T-helper 1 cell treated with Interleukin-12 subunit alpha and Interleukin-12 subunit beta and Interleukin-4 antibody, amounts not matched to agents 30 ng/mL and 1 ng/mL, for 36 hours (primary cell): ENCODE data around the gene PDZRN3. TPM values are rescaled to one million over a fixed set of nuclear protein-coding genes. Genes with fewer than 3 reads are reported as not detected.

Experiments used
- intact Hi-C: fragments of 100-400 bp; cut with micrococcal nuclease; formaldehyde crosslinking; loops from one replicate; pipeline ENCODE4 v1.15.1; 2024
- total RNA-seq: library from RNA; stranded (reverse); gene quantifications from 2 replicates; pipeline ENCODE4 v1.2.3, GENCODE V29; 2022

Gene PDZRN3
- total RNA-seq, 1 donor from 2014 or later: not detected

DNA sequence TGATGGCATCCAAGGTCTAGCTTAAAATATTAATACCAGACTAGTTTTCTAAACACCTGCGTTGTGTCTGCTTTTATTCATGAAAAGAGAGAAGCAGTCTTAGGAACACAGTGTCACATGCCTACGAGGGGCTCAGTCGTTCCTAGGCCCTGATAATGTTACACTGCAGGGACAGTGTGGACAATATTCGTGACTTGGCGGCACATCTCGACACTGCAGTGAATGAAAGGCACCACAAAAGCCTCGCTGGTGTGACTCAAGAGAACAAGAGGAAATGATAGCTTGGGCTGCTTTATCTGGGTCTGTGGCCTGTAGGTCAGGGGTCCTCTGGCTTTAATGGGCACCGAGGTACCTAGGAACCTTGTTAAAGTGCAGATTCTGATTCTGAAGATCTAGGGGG lies 226.7 kb downstream of the PDZRN3 start:
- intact Hi-C loops: no loop called here

DNA sequence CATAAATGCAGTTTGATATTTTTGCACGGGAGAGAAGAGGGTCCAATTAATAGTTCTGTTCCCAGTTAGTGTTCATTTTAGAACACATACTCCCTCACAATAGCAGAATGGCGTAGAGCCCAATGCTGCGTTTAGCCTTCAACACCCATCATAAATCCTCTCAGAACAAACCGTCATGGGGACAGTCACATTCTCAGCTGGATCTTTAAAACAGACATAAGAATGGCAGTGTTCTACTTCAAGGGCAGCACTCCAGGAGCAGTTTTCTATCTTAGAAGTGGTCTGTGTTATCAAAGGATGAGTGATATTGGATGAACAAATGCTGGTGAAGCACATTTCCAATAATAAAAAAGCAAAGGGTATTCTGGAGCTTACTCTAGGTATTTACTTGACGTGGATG lies 230.5 kb downstream of the PDZRN3 start:
- intact Hi-C loops: no loop called here

DNA sequence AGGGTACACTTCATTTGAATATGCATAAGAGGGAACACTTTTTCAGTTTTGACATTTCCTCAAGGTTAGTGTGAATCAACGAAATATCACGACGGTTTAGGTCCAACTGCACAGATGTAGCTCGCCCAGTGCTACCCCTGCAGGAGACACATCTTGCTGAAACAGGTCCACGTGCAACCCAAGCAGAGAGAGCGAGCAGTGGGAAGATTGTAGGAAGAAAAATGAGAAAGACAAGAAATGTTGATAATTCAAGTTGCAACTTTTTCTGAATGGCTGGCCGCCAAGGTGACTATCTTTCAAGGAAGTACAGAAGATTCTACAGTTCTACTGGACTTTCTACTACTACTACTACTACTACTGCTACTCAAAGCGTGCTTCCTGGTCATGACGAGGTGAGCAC lies 231.7 kb downstream of the PDZRN3 start:
- intact Hi-C loops: no loop called here

DNA sequence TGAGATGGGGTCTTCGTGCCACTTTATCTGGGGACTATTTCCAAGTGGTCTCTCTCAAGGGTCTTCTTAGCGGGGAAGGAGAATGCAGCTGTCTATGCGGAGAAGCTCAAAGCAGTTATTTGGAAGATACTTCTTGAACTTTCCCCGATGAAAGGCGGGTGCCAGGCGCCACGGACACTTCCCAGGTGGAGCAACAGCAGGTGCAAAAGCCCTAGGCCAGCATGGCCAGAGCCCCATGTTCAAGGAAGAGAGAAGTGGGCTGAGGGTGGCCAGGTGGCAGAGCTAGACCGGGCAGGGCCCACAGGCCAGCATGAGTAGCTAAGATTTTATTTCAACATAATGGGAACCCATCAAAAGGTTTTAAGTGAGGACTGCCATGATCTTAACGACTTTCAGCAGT lies 232.8 kb downstream of the PDZRN3 start:
- intact Hi-C loops: no loop called here

DNA sequence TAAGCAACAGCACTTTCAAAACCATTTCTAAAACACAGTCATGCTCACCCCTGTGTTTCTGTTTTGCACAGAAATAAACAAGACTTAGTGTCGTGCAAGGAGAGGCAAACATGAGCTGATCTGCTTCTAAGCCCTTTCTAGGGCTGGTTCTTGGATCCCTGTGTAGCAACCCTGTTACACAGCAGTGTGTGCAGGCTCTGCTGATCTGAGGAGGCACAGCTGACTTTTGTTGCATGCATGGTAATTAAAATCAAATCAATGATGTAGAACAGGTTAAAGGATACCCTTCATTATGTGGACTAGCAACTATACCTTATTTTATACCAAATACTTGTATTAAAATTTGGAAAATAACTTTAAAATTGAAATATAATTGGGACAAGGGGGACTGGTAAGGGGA lies 234.8 kb downstream of the PDZRN3 start:
- intact Hi-C loops: no loop called here

DNA sequence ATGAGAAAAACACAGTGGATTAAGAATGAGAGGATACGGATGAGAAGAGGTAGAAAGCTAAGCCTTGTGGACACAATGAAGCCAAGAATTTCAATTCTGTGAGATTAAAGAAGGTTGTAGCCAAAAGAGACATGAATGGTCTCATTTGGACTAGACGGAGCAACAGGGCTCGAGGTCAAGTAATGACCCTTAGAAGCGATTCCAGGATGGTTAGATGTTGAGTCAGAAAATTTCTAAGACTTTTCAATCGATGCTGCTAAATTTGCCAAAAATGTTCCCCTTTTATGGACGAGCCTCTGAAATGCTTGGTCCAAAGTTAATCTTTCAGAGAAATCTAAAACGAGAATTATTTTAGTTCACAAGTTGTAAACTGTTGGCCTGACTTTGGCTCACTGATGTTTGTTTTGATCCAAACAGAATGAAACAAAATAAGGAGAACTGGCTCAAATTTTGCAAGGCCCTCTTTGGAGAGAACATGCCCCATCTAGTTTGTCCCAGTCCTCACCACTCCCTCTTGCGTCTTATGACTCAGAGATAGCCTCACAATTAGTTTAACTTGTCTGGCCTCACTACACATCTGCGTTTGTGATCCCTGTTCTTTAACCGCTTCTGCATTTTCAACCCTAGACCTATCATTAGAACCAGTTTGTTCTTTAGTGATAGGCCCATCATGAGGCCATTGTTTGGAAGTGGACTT lies 235.5 kb downstream of the PDZRN3 start:
- intact Hi-C loops: no loop called here

DNA sequence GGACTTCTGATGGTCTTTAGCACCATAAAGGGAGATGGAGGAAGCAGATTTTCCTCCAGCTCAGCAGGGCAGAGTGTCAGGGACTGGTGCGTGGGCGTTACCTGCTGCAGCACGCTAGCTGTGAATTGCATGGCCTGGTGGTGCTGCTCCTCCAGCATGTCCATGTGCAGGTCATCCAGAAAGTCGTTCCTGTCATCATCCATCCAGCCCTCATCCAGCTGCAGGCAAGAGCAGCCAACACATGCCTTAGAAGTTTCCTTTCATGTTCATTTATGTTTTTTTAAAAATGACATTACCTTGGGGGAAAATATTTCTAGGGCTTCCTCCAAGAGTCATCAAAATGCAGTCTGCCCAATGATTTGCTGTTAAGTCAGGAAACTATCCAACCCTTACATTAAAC lies 239.2 kb downstream of the PDZRN3 start:
- intact Hi-C loops: no loop called here

DNA sequence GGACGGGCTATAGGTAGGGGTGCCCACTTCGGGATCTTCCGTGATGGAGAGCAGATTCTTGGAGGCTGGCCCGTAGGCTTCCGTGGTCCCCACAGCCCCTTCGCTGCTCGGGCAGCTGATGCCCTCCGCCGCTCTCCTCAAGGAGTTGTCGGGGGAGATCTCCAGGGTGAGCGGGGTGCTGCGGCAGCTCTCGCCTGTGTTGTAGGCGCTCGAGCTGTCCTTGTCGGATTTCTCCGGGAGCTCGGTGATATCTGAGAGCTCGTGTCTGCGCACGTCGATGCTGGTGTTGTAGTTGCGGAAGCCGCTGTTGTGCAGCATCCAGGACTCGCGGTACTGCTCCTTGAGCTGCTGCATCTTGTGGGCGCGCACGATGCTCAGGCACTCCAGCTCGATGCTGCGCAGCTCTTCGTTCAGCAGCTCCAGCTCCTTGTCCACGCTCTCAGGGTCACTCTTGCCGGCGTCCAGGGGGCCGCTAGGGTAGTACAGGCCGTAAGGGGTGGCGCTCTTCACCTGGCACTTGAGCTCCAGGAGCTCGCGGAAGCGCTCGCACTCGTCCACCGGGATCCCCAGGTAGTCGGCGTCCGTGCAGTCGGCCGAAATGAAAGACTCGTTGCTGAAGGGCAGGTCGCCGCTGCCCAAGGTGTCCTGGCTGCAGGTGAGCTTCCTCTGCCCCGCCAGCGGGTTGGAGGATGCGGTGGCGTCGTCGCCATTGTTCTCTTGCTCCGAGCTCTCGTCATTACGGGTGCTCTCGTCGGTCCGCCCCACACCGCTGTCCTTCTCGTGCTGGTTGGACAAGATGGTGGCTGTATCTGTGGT lies 240.4 kb downstream of the PDZRN3 start:
- intact Hi-C loops: no loop called here

DNA sequence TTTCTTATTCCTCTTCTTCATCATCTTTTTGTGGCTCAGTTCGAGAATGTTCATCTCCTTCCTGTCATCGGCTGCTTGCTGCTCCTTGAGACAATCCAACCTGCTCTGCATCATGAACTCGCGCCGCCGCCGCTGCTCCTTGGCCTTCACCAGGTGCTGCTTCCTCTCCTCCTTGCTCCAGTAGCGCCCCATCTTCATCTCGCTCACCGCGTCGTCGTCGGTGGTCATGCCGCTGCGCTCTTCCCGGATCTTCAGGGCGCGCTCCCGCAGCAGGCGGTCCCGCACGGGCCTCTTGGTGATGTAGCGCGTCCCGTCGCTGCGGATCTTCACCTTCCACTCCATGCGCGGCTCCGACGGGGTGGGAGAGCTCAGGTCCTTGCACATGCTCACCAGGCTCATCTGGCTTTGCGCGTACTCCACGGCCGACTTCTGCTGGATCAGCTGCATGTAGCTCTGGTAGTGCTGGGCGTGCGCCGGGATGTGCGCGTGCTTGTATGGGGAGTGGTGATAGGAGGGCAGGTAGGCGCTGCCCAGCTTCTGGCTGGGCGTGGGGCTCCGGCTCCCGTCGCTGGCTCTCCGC lies 241.2 kb downstream of the PDZRN3 start:
- intact Hi-C loops: no loop called here

DNA sequence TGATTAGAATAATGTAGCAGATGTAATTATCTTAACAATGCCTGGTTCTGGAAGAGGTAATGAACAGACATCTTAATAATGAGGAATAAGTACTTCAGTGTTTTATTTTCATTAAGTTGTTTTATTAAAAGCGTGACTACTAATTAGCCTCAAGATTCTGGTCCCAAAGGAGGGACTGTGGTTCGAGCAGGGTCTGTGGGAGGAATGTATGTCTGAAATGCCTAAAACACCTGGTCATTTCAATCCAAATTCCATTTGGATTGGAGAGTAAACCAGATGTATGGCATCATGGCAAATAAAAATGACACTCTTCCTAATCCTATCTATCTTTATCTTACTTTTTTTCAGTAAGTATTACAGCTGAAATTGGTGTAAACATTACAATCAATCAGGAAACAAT lies 243.2 kb downstream of the PDZRN3 start:
- intact Hi-C loops: no loop called here

DNA sequence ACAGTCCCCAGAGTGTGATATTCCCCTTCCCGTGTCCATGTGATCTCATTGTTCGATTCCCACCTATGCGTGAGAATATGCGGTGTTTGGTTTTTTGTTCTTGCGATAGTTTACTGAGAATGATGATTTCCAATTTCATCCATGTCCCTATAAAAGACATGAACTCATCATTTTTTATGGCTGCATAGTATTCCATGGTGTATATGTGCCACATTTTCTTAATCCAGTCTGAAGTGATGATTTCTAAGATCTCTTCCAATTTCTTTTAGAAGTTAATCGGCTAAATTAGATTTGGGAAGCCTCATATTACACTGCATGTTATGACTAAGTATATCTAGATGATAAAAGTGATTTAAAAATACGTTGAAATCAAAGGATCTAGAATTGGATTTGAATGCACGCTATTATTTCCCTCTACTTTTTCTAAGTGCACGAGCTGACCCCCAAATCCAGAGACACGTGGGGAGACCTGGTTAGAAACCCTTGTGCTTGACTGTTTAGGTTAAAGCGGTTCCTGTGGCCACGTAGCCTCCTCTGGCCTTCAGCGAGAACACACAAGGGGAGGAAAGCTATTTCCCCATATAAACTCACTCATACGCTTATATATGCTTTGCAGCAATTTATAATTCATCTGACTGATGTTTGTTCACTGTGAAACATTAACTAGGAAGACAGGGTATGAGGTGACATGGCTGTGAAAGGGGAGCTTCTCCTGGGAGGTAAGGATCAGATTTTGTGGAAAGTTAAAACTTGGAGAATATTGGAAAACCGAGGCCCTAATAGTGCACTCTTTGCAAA lies 243.8 kb downstream of the PDZRN3 start:
- intact Hi-C loops: no loop called here

DNA sequence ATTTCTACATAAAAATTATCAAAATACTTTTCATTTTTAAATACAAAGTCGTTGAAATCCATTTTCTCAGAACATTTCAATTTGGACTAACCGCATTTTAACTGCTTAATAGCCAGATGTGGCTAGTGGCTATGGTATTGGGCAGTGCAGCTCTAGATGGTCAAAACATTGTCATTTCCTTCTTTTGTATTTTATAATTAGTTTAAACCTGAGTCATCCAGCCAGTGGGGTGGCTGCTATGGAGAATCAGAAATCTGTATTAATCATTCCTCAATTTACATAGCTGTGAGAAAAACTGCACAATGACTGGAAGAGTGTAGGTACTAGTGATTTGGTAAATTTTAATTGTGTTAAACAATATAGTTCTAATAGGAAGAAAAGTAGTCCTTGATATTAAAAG lies 245.3 kb downstream of the PDZRN3 start:
- intact Hi-C loops: no loop called here

DNA sequence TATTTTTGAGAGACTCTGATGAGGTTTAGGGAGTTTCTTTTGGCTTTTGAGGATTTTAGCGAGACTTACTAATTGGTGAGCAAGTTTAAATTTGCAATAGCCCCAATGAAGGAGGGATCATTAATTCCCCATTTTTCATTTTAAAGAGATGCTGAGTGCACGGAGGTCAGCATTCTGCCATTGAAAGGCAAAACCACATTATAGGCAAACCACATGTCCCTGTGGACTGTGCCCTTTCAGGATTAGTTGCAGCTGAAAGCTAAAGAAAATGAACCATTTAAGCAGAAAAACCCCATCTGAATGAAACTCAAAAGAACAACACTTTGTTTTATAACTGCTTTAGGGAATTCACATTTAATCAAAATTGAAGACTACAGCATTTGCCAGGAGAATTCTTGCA lies 246.5 kb downstream of the PDZRN3 start:
- intact Hi-C loops: no loop called here

DNA sequence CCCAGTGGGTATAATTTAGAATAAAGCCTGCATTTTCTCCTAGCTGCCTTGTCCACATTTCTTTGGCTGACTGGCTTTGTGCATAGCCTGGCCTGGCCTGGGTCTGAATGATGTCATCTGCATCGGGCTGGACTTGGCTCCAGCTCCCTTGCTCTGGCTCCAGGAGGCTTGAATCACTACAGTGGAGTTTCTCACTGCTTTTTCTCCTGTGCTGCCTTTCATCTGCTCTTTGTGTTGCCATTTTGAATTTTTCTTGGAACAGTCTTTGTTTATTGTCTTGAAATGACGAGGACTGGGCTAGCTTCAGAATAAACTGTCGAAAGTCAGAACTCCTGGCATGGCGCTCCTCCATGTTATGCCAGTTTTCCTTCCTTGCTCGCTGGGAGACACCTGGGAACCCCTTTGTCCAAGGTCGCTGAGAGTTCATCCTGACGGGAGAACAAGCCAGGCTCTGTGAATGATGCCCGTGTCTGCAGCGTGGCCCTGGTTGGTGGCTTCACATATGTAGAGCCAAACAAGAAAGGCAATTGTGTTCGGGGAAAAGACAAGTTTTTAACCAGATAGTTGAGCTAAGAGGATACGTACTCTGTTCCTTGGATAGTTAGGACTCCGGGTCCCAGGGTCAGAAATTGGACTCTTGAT lies 258.9 kb downstream of the PDZRN3 start:
- intact Hi-C loops: no loop called here

DNA sequence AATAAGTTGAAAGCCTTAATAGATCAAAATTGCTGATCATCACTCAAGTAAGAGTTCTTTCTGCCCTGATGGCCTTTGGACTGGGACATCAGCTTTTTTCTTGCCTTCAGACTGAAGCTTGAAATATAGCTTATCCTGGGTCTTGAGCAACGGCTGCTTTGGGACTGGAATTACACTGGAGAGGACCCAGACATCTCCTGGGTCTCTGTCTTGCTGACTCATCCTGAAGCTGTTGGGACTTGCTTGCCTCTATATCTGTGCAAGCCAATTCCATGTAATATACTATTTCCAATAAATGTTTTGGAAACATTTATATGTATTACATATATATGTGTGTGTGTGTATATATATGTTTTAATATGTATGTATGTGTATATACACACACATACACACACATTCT lies 260.2 kb downstream of the PDZRN3 start:
- intact Hi-C loops: no loop called here

DNA sequence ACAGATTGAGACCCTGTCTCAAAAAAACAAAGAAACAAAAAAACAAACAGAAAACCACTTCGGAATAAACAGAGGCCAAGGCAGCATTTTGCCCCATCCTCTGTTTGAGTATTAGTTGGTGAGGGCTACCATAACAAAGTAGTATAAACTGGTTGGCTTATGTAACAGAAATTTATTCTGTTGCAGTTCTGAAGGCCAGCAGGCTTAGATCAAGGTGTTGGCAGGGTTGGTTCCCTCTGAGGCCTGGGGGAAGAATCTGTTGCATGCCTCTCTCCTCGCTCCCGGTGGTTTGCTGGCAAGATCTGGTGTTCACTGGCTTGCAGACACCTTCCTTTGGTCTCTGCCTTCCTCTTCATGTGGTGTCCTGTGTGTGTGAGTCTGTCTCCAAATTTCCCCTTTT lies 261.6 kb downstream of the PDZRN3 start:
- intact Hi-C loops: no loop called here

DNA sequence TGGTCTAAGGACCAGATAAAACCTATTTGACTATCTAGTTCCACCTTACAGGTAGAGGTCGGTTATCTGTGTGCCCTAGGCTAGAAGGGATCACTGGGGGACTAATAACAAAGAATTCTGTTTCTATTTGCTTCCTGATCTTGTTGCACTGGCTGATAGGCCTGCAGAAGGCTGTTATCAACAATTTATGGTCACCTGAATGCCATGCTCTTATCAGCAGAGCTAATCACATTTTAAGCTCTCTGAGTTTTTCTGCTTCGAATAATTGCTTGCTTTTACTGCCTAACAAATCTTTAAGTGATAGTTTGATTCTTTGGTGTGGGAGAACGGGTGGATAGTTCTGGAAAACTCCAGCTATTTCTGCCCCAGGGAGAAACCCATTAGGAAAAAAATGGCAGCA lies 263.1 kb downstream of the PDZRN3 start:
- intact Hi-C loops: no loop called here

DNA sequence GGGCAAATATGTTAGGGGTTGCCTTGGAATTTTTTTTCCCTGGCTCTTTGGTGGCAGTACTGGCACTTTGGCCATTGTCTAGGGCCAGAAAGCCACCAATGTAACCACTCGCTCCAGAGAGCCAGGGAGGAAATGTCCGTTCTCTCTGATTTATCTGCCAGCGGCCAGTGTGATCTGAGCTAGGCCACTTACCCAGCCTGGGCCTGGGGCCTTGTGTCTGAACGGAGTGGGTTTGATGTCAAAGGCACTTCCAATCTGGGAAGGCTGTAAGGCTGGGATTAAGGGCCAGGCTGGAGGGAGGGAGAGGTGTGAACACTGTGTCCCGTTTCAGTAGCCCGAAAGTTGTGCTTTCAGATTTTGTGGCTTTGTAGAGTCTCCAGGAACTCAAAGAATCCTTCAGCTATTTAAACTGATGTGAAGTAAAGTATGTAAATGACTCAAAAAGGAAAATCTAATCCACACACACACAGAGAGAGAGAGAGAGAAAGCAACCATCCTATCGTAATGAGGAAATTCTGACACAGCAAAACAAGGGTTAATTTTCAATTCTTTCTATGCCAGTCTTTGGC lies 271.0 kb downstream of the PDZRN3 start:
- intact Hi-C loops: no loop called here

DNA sequence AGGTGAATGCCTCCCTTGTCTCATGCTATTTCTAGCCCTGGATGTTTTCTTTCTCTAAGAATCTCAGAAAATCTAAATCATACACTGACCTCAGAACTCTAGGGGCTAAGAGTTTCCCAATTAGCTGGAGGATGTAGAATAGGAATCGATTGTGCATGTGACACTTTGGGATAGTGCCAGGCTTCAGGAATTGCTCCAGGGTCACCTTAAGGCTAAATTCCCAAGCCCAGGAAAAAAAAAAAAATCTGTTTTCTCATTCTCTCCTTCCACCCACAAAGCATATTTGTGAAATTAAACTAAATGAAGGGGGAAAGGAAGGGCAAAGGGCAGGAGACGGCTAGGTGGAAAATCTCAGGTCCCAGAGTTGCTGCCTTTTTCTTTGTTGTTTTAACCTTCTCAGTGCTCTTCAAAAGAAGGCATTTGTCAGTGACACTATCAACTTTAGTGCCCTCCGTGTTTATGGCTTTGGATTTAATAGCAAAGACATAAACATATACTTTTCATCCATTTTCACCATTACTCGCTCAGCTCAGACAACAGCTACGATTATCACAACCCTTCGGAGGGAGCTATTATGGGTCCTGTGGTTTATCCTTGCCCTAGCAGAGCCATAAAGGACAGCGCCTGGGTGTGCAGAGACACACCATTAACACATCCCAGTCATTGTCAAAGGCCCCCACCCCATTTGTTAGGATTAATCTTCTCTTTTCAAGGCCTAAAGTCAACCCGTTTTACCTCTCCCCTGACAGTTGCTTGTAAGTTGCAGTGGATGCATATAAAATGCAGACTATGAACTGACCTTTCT lies 271.7 kb downstream of the PDZRN3 start:
- intact Hi-C loops: no loop called here

DNA sequence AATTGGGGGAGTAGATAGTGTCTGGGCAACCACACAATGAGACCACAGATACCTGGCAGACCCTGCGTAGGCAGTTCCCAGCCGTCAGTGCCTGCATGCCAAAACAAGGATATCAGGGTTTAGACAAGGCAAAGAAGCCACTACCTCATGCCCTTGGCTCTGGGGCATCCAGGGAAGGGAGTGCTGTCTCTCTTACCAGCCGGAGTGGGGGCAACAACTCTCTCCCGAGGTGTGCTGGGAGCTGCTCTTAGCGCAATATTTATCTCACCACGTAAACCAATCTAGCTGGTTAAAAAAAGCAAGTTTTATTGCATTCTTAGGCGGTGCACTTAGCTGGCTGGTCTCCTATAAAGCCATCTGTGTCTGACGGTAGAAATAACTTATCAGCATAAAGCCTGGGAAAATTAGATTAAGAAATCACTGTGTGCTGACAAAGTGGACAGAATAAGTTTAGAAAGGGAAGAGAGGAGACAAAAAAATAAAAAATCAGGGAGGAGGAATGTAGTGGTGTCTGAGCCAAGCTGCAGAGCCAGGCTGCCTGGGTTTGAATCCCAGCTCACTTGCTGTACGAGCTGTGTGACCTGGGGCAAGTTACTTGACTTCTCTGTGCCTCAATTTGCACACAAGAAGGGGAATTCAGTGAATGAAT lies 273.2 kb downstream of the PDZRN3 start:
- intact Hi-C loops: no loop called here
